Testis (tissue), 2 donors: ENCODE data around the gene AJM1.

Experiments used
- CTCF ChIP-seq, 3 experiments: fragments of 450-650 bp in 2 of 3; fragments of 200-600 bp in 1 of 3; sonication (generic) in 1 of 3; IDR thresholded peaks; one replicate each; pipeline ENCODE4 v1.5.1; 2016 to 2019; ENCODE audit warnings: antibody characterized with exemption in 3 of 3, mild to moderate bottlenecking in 2 of 3, moderate library complexity in 1 of 3
- POLR2A ChIP-seq: fragments of 450-650 bp; IDR thresholded peaks from one replicate; pipeline ENCODE4 v1.6.1; 2017; ENCODE audit warnings: antibody characterized with exemption, mild to moderate bottlenecking, moderate library complexity

GRCh38 chr9:136880651-136881050, 38.4 kb downstream of the AJM1 start:
- no peak for TF ChIP-seq CTCF (IDR thresholded peaks at IDR 0.05)
- no peak for TF ChIP-seq POLR2A
